Measurements from ENCODE around the gene QARS1.

DNA sequence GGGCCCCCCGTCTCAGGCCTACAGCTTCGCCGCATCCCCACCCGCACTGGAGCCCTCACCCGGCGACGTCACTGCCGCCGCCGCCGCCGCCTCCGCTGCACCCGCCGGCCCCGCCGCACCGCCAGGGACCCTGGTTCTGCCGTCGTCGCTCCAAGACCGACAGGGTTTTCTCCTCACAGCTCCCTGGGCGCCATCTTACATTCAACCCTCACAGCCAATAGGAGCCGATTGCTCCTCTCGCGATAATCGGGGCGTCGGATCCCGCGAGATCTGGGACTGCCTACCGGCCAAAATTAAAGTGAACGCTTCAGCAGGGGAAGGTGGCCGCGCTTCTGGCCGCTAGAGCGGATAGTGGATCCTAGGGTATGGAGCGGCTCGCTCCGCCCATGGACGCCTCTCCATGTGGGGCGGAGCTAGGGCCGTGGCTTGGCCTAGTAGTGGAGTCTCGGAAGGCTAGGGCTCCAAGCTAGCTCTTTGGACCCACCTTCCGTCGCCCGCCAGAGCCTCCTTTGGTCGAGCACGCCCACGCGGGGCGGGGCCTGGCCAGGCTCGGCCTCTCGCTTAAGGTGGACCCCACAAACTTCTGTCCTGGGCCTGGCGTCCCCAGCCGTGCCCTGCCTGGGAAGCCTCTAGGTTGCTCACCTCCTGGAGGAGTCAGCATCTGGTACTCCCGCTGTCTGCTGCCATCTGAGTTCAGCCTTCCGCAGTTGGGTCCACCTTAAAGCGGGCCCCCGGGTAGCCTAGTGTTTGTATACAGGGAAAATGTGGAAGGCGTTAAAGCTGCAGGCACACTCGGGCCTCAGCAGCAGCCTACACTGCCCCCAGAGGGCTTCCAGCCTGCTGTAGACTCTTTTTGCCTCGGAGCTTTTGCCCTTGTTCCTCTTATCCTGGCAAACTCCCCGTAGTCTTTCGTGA, 10.4 kb downstream of the QARS1 start, which contains the start of gene QRICH1:
- TF ChIP-seq, protein P1, sequence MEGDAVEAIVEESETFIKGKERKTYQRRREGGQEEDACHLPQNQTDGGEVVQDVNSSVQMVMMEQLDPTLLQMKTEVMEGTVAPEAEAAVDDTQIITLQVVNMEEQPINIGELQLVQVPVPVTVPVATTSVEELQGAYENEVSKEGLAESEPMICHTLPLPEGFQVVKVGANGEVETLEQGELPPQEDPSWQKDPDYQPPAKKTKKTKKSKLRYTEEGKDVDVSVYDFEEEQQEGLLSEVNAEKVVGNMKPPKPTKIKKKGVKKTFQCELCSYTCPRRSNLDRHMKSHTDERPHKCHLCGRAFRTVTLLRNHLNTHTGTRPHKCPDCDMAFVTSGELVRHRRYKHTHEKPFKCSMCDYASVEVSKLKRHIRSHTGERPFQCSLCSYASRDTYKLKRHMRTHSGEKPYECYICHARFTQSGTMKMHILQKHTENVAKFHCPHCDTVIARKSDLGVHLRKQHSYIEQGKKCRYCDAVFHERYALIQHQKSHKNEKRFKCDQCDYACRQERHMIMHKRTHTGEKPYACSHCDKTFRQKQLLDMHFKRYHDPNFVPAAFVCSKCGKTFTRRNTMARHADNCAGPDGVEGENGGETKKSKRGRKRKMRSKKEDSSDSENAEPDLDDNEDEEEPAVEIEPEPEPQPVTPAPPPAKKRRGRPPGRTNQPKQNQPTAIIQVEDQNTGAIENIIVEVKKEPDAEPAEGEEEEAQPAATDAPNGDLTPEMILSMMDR (conservative IDR thresholded peaks at IDR 0.05; ENCODE audit: low read length), result peak; percentile 65
- TF ChIP-seq EZH2phosphoT487 (IDR thresholded peaks at IDR 0.05; ENCODE audit: borderline replicate concordance), result no peak

Measured in Loucy (cell line).